ENCODE measurements around the gene ABRACL. TPM values are rescaled to one million over a fixed set of nuclear protein-coding genes. Genes with fewer than 3 reads are reported as not detected.

ABRACL gene
- total and polyA plus RNA-seq, 11 donors: 3.2 to 26.3 (median 8.1) TPM

GRCh38 chr6:139079018-139079417 lies 50.5 kb downstream of the ABRACL start:
- Histone ChIP-seq H3K4me1 (peaks cover 0 to 16% (median 4%) of the 10 kb centered on the region in 12 donors), H3K4me3 (no peak overlapping the region), H3K27ac (no peak overlapping the region), H3K9me3 (no peaks in the 10 kb centered on the region), H3K27me3 (no peaks in the 10 kb centered on the region), H3K36me3 (no peaks in the 10 kb centered on the region)
- 76 to 90% (median 83%) methylated on average over 2 of the region's 2 CpGs for WGBS, 4 donors
- DNase-seq (no peak), ATAC-seq (no peak)
- TF ChIP-seq CTCF (IDR thresholded peaks at IDR 0.05) (no peak), POLR2A (IDR thresholded peaks at IDR 0.05) (no peak)
- intact Hi-C loops (cut with DNase I): no loop called here

- H3K36me3 ChIP-seq: no peaks in the 10 kb centered on the region
- 50 to 56% (median 54%) methylated on average over 1 of the region's 1 CpG for WGBS, 4 donors
- H3K4me1 ChIP-seq: peaks cover 0 to 16% (median 4%) of the 10 kb centered on the region in 12 donors
- intact Hi-C loops (cut with DNase I): no loop called here
- H3K27me3 ChIP-seq: no peaks in the 10 kb centered on the region
- no peak for TF ChIP-seq CTCF (IDR thresholded peaks at IDR 0.05)
- no peak for TF ChIP-seq POLR2A (IDR thresholded peaks at IDR 0.05)
- peak in 3 of 5 donors; percentile 21 to 50 (median 40) for DNase-seq
- H3K9me3 ChIP-seq: no peaks in the 10 kb centered on the region
- peak; percentile 80 to 90 (median 89) for ATAC-seq
- H3K4me3 ChIP-seq: no peak overlapping the region
- H3K27ac ChIP-seq: peak overlapping the region in 10 of 12 donors; percentile 29 to 77 (median 66)
These were observed 51.8 kb downstream of the ABRACL start for GRCh38 chr6:139080255-139080920.

GRCh38 chr6:139081471-139081870 lies 52.9 kb downstream of the ABRACL start:
- no peak for TF ChIP-seq CTCF (IDR thresholded peaks at IDR 0.05)
- H3K4me1 ChIP-seq: peaks cover 0 to 16% (median 4%) of the 10 kb centered on the region in 12 donors
- H3K36me3 ChIP-seq: no peaks in the 10 kb centered on the region
- no peak for DNase-seq
- 83 to 90% (median 85%) methylated on average over 4 of the region's 4 CpGs for WGBS, 4 donors
- H3K4me3 ChIP-seq: no peak overlapping the region
- no peaks in the 10 kb centered on the region for H3K9me3 ChIP-seq
- no peaks in the 10 kb centered on the region for H3K27me3 ChIP-seq
- H3K27ac ChIP-seq: peak overlapping the region in 7 of 12 donors; percentile 13 to 77 (median 70)
- no peak for ATAC-seq
- intact Hi-C loops (cut with DNase I): no loop called here

GRCh38 chr6:139082370-139082769 lies 53.8 kb downstream of the ABRACL start:
- WGBS, 4 donors: 46 to 71% (median 60%) methylated on average over 5 of the region's 5 CpGs
- peak in 2 of 4 donors; percentile 49 to 57 for ATAC-seq
- peak overlapping the region in 10 of 12 donors; percentile 26 to 79 (median 58) for H3K27ac ChIP-seq
- DNase-seq: no peak
- no peaks in the 10 kb centered on the region for H3K27me3 ChIP-seq
- no peaks in the 10 kb centered on the region for H3K9me3 ChIP-seq
- no peaks in the 10 kb centered on the region for H3K36me3 ChIP-seq
- H3K4me1 ChIP-seq: peaks cover 0 to 16% (median 3%) of the 10 kb centered on the region in 12 donors
- no peak for TF ChIP-seq POLR2A (IDR thresholded peaks at IDR 0.05)
- TF ChIP-seq CTCF (IDR thresholded peaks at IDR 0.05): no peak
- H3K4me3 ChIP-seq: no peak overlapping the region
- intact Hi-C loops (cut with DNase I): no loop called here
